Endothelial cell (in vitro differentiated cells): ENCODE measurements around the gene UNC79. TPM values are rescaled to one million over a fixed set of nuclear protein-coding genes. Genes with fewer than 3 reads are reported as not detected.
"Not testable (repeated sequence)": the region's sequence is repeated elsewhere in the genome, so short reads cannot be mapped to it uniquely, and the experiment has no call there.

ENCODE experiments used
- DNase-seq: peaks from one replicate; pipeline ENCODE4 v3.0.0; 2021; ENCODE audit warnings: low spot score
- H3K27ac Mint-ChIP-seq: one replicate; pipeline ENCODE4 v1.8.0; 2021; ENCODE audit warnings: mixed read lengths, inconsistent platforms; ENCODE audit not compliant: unreplicated experiment
- H3K27me3 Mint-ChIP-seq: one replicate; pipeline ENCODE4 v1.8.0; 2021; ENCODE audit warnings: mild to moderate bottlenecking, moderate library complexity, mixed read lengths, inconsistent platforms; ENCODE audit not compliant: unreplicated experiment
- H3K36me3 Mint-ChIP-seq: one replicate; pipeline ENCODE4 v1.8.0; 2021; ENCODE audit warnings: mild to moderate bottlenecking, low read depth, mixed read lengths, inconsistent platforms; ENCODE audit not compliant: unreplicated experiment
- H3K4me1 Mint-ChIP-seq: one replicate; pipeline ENCODE4 v1.8.0; 2021; ENCODE audit warnings: mild to moderate bottlenecking, mixed read lengths, inconsistent platforms; ENCODE audit not compliant: unreplicated experiment
- H3K4me3 Mint-ChIP-seq: one replicate; pipeline ENCODE4 v1.8.0; 2021; ENCODE audit warnings: mild to moderate bottlenecking, mixed read lengths, inconsistent platforms; ENCODE audit not compliant: unreplicated experiment
- H3K9me3 Mint-ChIP-seq: one replicate; pipeline ENCODE4 v1.8.0; 2021; ENCODE audit warnings: mixed read lengths, inconsistent platforms; ENCODE audit not compliant: unreplicated experiment
- total RNA-seq: library from RNA; stranded (reverse); fragmentation: NEBNext Ultra II Directional; extraction: Animal tissue kit (Norgen Biotek cat#: 25700); gene quantifications from one replicate; pipeline ENCODE4 v1.2.1, GENCODE V29; 2021; ENCODE audit not compliant: unreplicated experiment
- TF ChIP-seq, protein P1 (sequence below): fragments of 200-600 bp; sonication (generic); IDR thresholded peaks from one replicate; pipeline ENCODE4 v1.5.0; 2021; ENCODE audit warnings: antibody characterized with exemption; ENCODE audit not compliant: unreplicated experiment

Gene UNC79
- total RNA-seq, 1 donor from 2014 or later, result 0.69 TPM

DNA sequence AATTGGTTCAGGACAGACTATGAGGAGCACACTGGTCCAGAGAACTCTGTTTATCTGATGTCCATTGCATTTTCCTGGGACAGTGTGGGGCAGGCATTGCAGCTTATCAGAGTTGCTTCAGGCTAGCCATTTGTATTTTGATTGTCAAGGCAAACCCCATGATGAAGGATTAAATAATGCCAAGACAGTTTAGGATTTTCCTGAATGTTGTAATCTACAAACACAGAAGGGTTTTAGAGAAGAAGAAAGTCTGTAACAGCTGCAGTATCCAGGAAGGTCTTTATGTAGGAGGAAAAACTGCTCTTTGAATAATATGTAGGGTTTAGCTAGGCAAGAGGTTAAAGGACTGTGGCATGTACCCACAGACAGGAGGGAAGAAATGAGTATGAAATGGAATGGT, 32.2 kb upstream of the UNC79 start:
- TF ChIP-seq, protein P1, sequence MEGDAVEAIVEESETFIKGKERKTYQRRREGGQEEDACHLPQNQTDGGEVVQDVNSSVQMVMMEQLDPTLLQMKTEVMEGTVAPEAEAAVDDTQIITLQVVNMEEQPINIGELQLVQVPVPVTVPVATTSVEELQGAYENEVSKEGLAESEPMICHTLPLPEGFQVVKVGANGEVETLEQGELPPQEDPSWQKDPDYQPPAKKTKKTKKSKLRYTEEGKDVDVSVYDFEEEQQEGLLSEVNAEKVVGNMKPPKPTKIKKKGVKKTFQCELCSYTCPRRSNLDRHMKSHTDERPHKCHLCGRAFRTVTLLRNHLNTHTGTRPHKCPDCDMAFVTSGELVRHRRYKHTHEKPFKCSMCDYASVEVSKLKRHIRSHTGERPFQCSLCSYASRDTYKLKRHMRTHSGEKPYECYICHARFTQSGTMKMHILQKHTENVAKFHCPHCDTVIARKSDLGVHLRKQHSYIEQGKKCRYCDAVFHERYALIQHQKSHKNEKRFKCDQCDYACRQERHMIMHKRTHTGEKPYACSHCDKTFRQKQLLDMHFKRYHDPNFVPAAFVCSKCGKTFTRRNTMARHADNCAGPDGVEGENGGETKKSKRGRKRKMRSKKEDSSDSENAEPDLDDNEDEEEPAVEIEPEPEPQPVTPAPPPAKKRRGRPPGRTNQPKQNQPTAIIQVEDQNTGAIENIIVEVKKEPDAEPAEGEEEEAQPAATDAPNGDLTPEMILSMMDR, result no peak
- DNase-seq, result no peak
- H3K4me1 Mint-ChIP-seq, result peaks cover 10% of the 10 kb centered on the region
- H3K9me3 Mint-ChIP-seq, result no peaks in the 10 kb centered on the region
- H3K27me3 Mint-ChIP-seq, result peaks cover 2% of the 10 kb centered on the region
- no peak overlapping the region for H3K27ac Mint-ChIP-seq
- H3K4me3 Mint-ChIP-seq, result no peak overlapping the region
- no peaks in the 10 kb centered on the region for H3K36me3 Mint-ChIP-seq

DNA sequence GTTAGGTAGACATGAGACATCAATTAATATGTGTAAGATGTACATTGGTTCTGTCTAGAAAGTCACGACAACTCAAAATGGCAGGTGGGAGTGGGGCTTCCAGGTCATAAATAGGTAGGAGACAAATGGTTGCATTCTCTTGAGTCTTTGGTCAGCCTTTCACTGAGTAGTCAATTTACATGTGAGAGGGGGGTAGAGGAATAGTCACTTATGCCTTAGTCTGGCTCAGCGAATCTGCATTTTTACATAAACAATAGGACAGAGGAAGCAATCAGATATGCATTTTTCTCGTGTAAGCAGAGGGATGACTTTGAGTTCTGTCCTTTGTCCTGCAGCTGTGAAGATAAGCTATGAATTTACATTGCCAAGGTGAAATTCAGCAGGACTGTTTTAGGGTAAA, 27.8 kb upstream of the UNC79 start:
- Mint-ChIP-seq H3K4me1 (peaks cover 10% of the 10 kb centered on the region), H3K9me3 (no peaks in the 10 kb centered on the region), H3K27me3 (peaks cover 2% of the 10 kb centered on the region), H3K36me3 (no peaks in the 10 kb centered on the region), H3K27ac (no peak overlapping the region), H3K4me3 (no peak overlapping the region)
- TF ChIP-seq, protein P1, result no peak
- DNase-seq, result no peak

- Mint-ChIP-seq H3K27me3 (no peaks in the 10 kb centered on the region), H3K4me3 (no peak overlapping the region), H3K36me3 (no peaks in the 10 kb centered on the region), H3K9me3 (no peaks in the 10 kb centered on the region), H3K4me1 (no peaks in the 10 kb centered on the region), H3K27ac (no peak overlapping the region)
- DNase-seq, result no peak
- TF ChIP-seq, protein P1, result no peak
Observed at GRCh38 chr14:93410021-93410420, 20.7 kb upstream of the UNC79 start.

DNA sequence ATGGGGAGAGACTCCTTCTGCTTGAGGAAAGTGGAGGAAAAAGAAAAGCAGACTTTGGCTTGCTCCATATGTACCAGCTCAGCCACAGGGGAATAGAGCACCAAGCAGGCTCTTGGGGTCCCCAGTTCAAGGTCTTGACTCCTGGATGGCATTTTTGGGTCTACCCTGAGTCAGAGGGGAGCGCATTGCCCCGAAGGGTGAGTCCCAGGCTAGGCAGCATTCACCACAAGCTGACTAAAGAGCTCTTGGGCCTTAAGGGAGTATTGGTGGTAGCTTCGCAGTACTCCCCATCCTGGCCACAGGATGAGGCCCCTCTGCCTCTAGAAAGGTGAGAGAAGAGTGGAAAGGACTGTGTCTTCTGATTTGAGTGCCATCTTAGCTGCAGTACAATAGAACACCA, 19.8 kb upstream of the UNC79 start:
- H3K36me3 Mint-ChIP-seq, result no peaks in the 10 kb centered on the region
- no peaks in the 10 kb centered on the region for H3K4me1 Mint-ChIP-seq
- no peaks in the 10 kb centered on the region for H3K9me3 Mint-ChIP-seq
- DNase-seq, result no peak
- TF ChIP-seq, protein P1, result no peak
- H3K27ac Mint-ChIP-seq, result no peak overlapping the region
- no peak overlapping the region for H3K4me3 Mint-ChIP-seq
- H3K27me3 Mint-ChIP-seq, result no peaks in the 10 kb centered on the region

GRCh38 chr14:93425136-93425535, 5.6 kb upstream of the UNC79 start:
- H3K27ac Mint-ChIP-seq, result not testable (repeated sequence)

GRCh38 chr14:93426750-93427149, 4.0 kb upstream of the UNC79 start:
- no peak for DNase-seq
- Mint-ChIP-seq H3K4me1 (peaks cover 3% of the 10 kb centered on the region), H3K9me3 (no peaks in the 10 kb centered on the region), H3K27ac (no peak overlapping the region), H3K27me3 (peaks cover 3% of the 10 kb centered on the region), H3K36me3 (no peaks in the 10 kb centered on the region), H3K4me3 (no peak overlapping the region)
- TF ChIP-seq, protein P1, result no peak

More at GRCh38 chr14:93425136-93425535, 5.6 kb upstream of the UNC79 start:
- not testable (repeated sequence) for H3K36me3 Mint-ChIP-seq, H3K27me3 Mint-ChIP-seq, H3K9me3 Mint-ChIP-seq, H3K4me3 Mint-ChIP-seq, DNase-seq, H3K4me1 Mint-ChIP-seq
